SK-N-SH treated with all-trans-retinoic acid at 6 μM for 48 hours (cell line): ENCODE data around the gene TMEM235.

ENCODE experiments used
- ATAC-seq: fragments of 200-7000 bp; cut with Tn5 transposase; 3 replicates; pipeline ENCODE4 v1.9.1; 2020; ENCODE audit warnings: mild to moderate bottlenecking, moderate library complexity
- ARNTL ChIP-seq: fragments of 450-650 bp; formaldehyde crosslinking; IDR thresholded peaks from 2 replicates; pipeline ENCODE4 v1.5.0; 2020; ENCODE audit warnings: low read depth, mild to moderate bottlenecking, moderate library complexity, borderline replicate concordance
- BACH2 ChIP-seq: fragments of 250-450 bp; sonication (Bioruptor Pico); IDR thresholded peaks from 2 replicates; pipeline ENCODE4 v1.9.0; 2021; ENCODE audit warnings: mild to moderate bottlenecking, borderline replicate concordance
- CREB5 ChIP-seq: fragments of 250-450 bp; sonication (Bioruptor Pico); IDR thresholded peaks from 2 replicates; pipeline ENCODE4 v1.5.1; 2020; ENCODE audit warnings: low read depth, mild to moderate bottlenecking, moderate library complexity
- CSDC2 ChIP-seq: fragments of 250-450 bp; sonication (Bioruptor Pico); IDR thresholded peaks from 2 replicates; pipeline ENCODE4 v1.5.0; 2020; ENCODE audit warnings: mild to moderate bottlenecking, moderate library complexity
- ESRRG ChIP-seq: fragments of 250-450 bp; sonication (Bioruptor Pico); IDR thresholded peaks from 2 replicates; pipeline ENCODE4 v1.6.1; 2021; ENCODE audit warnings: mild to moderate bottlenecking
- GLIS3 ChIP-seq: fragments of 250-450 bp; sonication (Bioruptor Pico); IDR thresholded peaks from 2 replicates; pipeline ENCODE4 v1.5.0; 2020; ENCODE audit warnings: mild to moderate bottlenecking, moderate library complexity
- ISL1 ChIP-seq: fragments of 250-450 bp; sonication (Bioruptor Pico); IDR thresholded peaks from 2 replicates; pipeline ENCODE4 v2.1.2; 2022; ENCODE audit warnings: mild to moderate bottlenecking, moderate library complexity
- OSR1 ChIP-seq: fragments of 250-450 bp; sonication (Bioruptor Pico); IDR thresholded peaks from 2 replicates; pipeline ENCODE4 v1.8.0; 2022; ENCODE audit warnings: moderate library complexity, mild to moderate bottlenecking, inconsistent platforms
- PATZ1 ChIP-seq: fragments of 250-450 bp; sonication (Bioruptor Pico); IDR thresholded peaks from 2 replicates; pipeline ENCODE4 v1.8.0; 2020; ENCODE audit warnings: mild to moderate bottlenecking, moderate library complexity, borderline replicate concordance
- POU6F1 ChIP-seq: fragments of 250-450 bp; sonication (Bioruptor Pico); IDR thresholded peaks from 2 replicates; pipeline ENCODE4 v1.8.0; 2021; ENCODE audit warnings: low read depth, mild to moderate bottlenecking, moderate library complexity, borderline replicate concordance
- PPARA ChIP-seq: fragments of 250-450 bp; sonication (Bioruptor Pico); IDR thresholded peaks from 2 replicates; pipeline ENCODE4 v1.5.0; 2020; ENCODE audit warnings: mild to moderate bottlenecking, borderline replicate concordance
- RARB ChIP-seq: fragments of 250-450 bp; sonication (Bioruptor Pico); IDR thresholded peaks from 2 replicates; pipeline ENCODE4 v1.8.0; 2021; ENCODE audit warnings: mild to moderate bottlenecking, moderate library complexity
- SNAI2 ChIP-seq: fragments of 250-450 bp; sonication (Bioruptor Pico); IDR thresholded peaks from 2 replicates; pipeline ENCODE4 v1.5.0; 2020; ENCODE audit warnings: mild to moderate bottlenecking, moderate library complexity
- TCF4 ChIP-seq: fragments of 250-450 bp; sonication (Bioruptor Pico); IDR thresholded peaks from 2 replicates; pipeline ENCODE4 v1.8.0; 2021; ENCODE audit warnings: mild to moderate bottlenecking, moderate library complexity, borderline replicate concordance
- TOX ChIP-seq: fragments of 250-450 bp; sonication (Bioruptor Pico); IDR thresholded peaks from 2 replicates; pipeline ENCODE4 v1.8.0; 2021; ENCODE audit warnings: mild to moderate bottlenecking, moderate library complexity, borderline replicate concordance
- TSHZ2 ChIP-seq: fragments of 250-450 bp; sonication (Bioruptor Pico); IDR thresholded peaks from 2 replicates; pipeline ENCODE4 v1.5.0; 2020; ENCODE audit warnings: mild to moderate bottlenecking, moderate library complexity
- ZC3H10 ChIP-seq: fragments of 250-450 bp; sonication (Bioruptor Pico); IDR thresholded peaks from 2 replicates; pipeline ENCODE4 v1.5.1; 2021; ENCODE audit warnings: mild to moderate bottlenecking, moderate library complexity
- ZFP3 ChIP-seq: fragments of 250-450 bp; sonication (Bioruptor Pico); IDR thresholded peaks from 2 replicates; pipeline ENCODE4 v1.5.0; 2020; ENCODE audit warnings: mild to moderate bottlenecking, moderate library complexity
- ZFP30 ChIP-seq: fragments of 450-650 bp; formaldehyde crosslinking; IDR thresholded peaks from 2 replicates; pipeline ENCODE4 v1.5.0; 2022; ENCODE audit warnings: mild to moderate bottlenecking, moderate library complexity
- ZNF565 ChIP-seq: fragments of 450-650 bp; formaldehyde crosslinking; conservative IDR thresholded peaks from 2 replicates; pipeline ENCODE4 v1.5.0; 2020; ENCODE audit warnings: low read depth, mild to moderate bottlenecking, moderate library complexity
- ZNF70 ChIP-seq: fragments of 450-650 bp; formaldehyde crosslinking; IDR thresholded peaks from 2 replicates; pipeline ENCODE4 v1.5.0; 2020; ENCODE audit warnings: mild to moderate bottlenecking, moderate library complexity

Gene TMEM235

GRCh38 chr17:78281249-78281845 is 49.9 kb downstream of the TMEM235 start:
- TF ChIP-seq GLIS3 (CRISPR knock-in tag): no peak
- TF ChIP-seq ZC3H10: no peak
- TF ChIP-seq ISL1 (CRISPR knock-in tag): no peak
- no peak for TF ChIP-seq ZNF565 (CRISPR knock-in tag)
- TF ChIP-seq ZFP30 (CRISPR knock-in tag): no peak
- TF ChIP-seq ARNTL (CRISPR knock-in tag): no peak
- no peak for TF ChIP-seq ZFP3
- TF ChIP-seq ZNF70 (CRISPR knock-in tag): no peak
- no peak for TF ChIP-seq TSHZ2 (CRISPR knock-in tag)
- no peak for TF ChIP-seq SNAI2
- no peak for TF ChIP-seq PATZ1 (CRISPR knock-in tag)
- TF ChIP-seq RARB (CRISPR knock-in tag): no peak
- TF ChIP-seq PPARA (CRISPR knock-in tag): no peak
- no peak for TF ChIP-seq TOX
- ATAC-seq: no peak

- ATAC-seq: no peak
- TF ChIP-seq GLIS3 (CRISPR knock-in tag) (no peak), PPARA (CRISPR knock-in tag) (no peak), TOX (no peak), POU6F1 (CRISPR knock-in tag) (no peak), ZC3H10 (no peak), ARNTL (CRISPR knock-in tag) (no peak), SNAI2 (no peak), BACH2 (CRISPR knock-in tag) (no peak), OSR1 (CRISPR knock-in tag) (no peak), ZFP30 (CRISPR knock-in tag) (no peak), CREB5 (CRISPR knock-in tag) (no peak), RARB (CRISPR knock-in tag) (no peak), ZNF565 (CRISPR knock-in tag) (no peak), TCF4 (no peak), TSHZ2 (CRISPR knock-in tag) (no peak), ISL1 (CRISPR knock-in tag) (no peak), ZFP3 (no peak), CSDC2 (no peak), ESRRG (CRISPR knock-in tag) (no peak)
Observed at GRCh38 chr17:78284146-78284545, 52.7 kb downstream of the TMEM235 start.
